Suprapubic skin (tissue), 4 donors: ENCODE measurements around the gene AIG1. TPM values are rescaled to one million over a fixed set of nuclear protein-coding genes. Genes with fewer than 3 reads are reported as not detected.

Experiments used
- DNase-seq, 2 donors: peaks; one replicate each; pipeline ENCODE4 v3.0.0-alpha.2; 2019; ENCODE audit warnings: low spot score in 2 of 2
- H3K27ac ChIP-seq: fragments of 200-600 bp; sonication (generic); one replicate; pipeline ENCODE4 v1.5.1; 2019
- H3K27me3 ChIP-seq: fragments of 200-600 bp; sonication (generic); one replicate; pipeline ENCODE4 v1.5.1; 2019
- H3K36me3 ChIP-seq: fragments of 200-600 bp; sonication (generic); one replicate; pipeline ENCODE4 v1.5.1; 2019
- H3K4me1 ChIP-seq: fragments of 200-600 bp; sonication (generic); one replicate; pipeline ENCODE4 v1.5.1; 2019
- H3K4me3 ChIP-seq: fragments of 200-600 bp; sonication (generic); one replicate; pipeline ENCODE4 v1.5.1; 2019; ENCODE audit warnings: mild to moderate bottlenecking
- H3K9me3 ChIP-seq: fragments of 200-600 bp; sonication (generic); one replicate; pipeline ENCODE4 v1.5.1; 2019
- CTCF ChIP-seq, 2 donors: fragments of 200-600 bp in 1 of 2; fragments of 450-650 bp in 1 of 2; sonication (generic) in 1 of 2; IDR thresholded peaks; one replicate each; pipeline ENCODE4 v1.5.1; 2016 to 2019; ENCODE audit warnings: antibody characterized with exemption in 2 of 2, mild to moderate bottlenecking in 1 of 2, moderate library complexity in 1 of 2
- EP300 ChIP-seq: sonication (generic); formaldehyde crosslinking; IDR thresholded peaks from one replicate; pipeline ENCODE4 v1.6.1; 2017; ENCODE audit warnings: antibody characterized with exemption
- POLR2A ChIP-seq, 2 donors: fragments of 450-650 bp; IDR thresholded peaks; one replicate each; pipeline ENCODE4 v1.6.1; 2017; ENCODE audit warnings: antibody characterized with exemption in 2 of 2, mild to moderate bottlenecking in 2 of 2, moderate library complexity in 2 of 2
- POLR2AphosphoS5 ChIP-seq, 3 donors: sonication (generic); formaldehyde crosslinking; IDR thresholded peaks; one replicate each; pipeline ENCODE4 v1.6.1; 2017; ENCODE audit warnings: antibody characterized with exemption in 3 of 3
- WGBS: methylation state at CpG from one replicate; pipeline ENCODE4 v1.1.5; 2018; 5-methylcytosine and 5-hydroxymethylcytosine counted together
- total RNA-seq, 4 donors: library from RNA; depleted of rRNA; stranded (reverse); fragments of >200 nt; gene quantifications; one replicate each; pipeline ENCODE4 v1.1.0, GENCODE V29; 2016

Gene AIG1
- total RNA-seq, 4 donors from 2014 or later = 14.5 to 22.1 (median 19.7) TPM

GRCh38 chr6:143125455-143125854, 64.8 kb downstream of the AIG1 start:
- peaks cover 4% of the 10 kb centered on the region for H3K36me3 ChIP-seq
- DNase-seq = no peak
- no peaks in the 10 kb centered on the region for H3K9me3 ChIP-seq
- 73% methylated on average over 3 of the region's 3 CpGs for WGBS
- no peak overlapping the region for H3K27ac ChIP-seq
- H3K4me1 ChIP-seq = no peaks in the 10 kb centered on the region
- TF ChIP-seq POLR2A (IDR thresholded peaks at IDR 0.05) (no peak), EP300 (no peak), POLR2AphosphoS5 (IDR thresholded peaks at IDR 0.05) (no peak), CTCF (IDR thresholded peaks at IDR 0.05) (no peak)
- H3K27me3 ChIP-seq = no peaks in the 10 kb centered on the region
- H3K4me3 ChIP-seq = no peak overlapping the region

GRCh38 chr6:143125864-143126573, 65.3 kb downstream of the AIG1 start:
- Histone ChIP-seq H3K4me3 (no peak overlapping the region), H3K27me3 (no peaks in the 10 kb centered on the region), H3K36me3 (no peaks in the 10 kb centered on the region), H3K4me1 (no peaks in the 10 kb centered on the region), H3K9me3 (no peaks in the 10 kb centered on the region), H3K27ac (no peak overlapping the region)
- TF ChIP-seq POLR2AphosphoS5 (IDR thresholded peaks at IDR 0.05) (no peak), CTCF (IDR thresholded peaks at IDR 0.05) (no peak), POLR2A (IDR thresholded peaks at IDR 0.05) (no peak), EP300 (no peak)
- 93% methylated on average over 12 of the region's 12 CpGs for WGBS
- no peak for DNase-seq

- H3K4me3 ChIP-seq = no peak overlapping the region
- peaks cover 4% of the 10 kb centered on the region for H3K9me3 ChIP-seq
- H3K4me1 ChIP-seq = no peaks in the 10 kb centered on the region
- WGBS = 98% methylated on average over 1 of the region's 1 CpG
- H3K36me3 ChIP-seq = no peaks in the 10 kb centered on the region
- DNase-seq = no peak
- no peak overlapping the region for H3K27ac ChIP-seq
- TF ChIP-seq EP300 (no peak), POLR2A (IDR thresholded peaks at IDR 0.05) (no peak)
- no peaks in the 10 kb centered on the region for H3K27me3 ChIP-seq
These were observed 65.9 kb downstream of the AIG1 start for GRCh38 chr6:143126574-143126941.

GRCh38 chr6:143127941-143128680, 67.4 kb downstream of the AIG1 start:
- H3K36me3 ChIP-seq = no peaks in the 10 kb centered on the region
- H3K4me1 ChIP-seq = no peaks in the 10 kb centered on the region
- no peak for DNase-seq
- TF ChIP-seq EP300 (no peak), POLR2A (IDR thresholded peaks at IDR 0.05) (no peak), POLR2AphosphoS5 (IDR thresholded peaks at IDR 0.05) (no peak), CTCF (IDR thresholded peaks at IDR 0.05) (no peak)
- H3K27ac ChIP-seq = no peak overlapping the region
- 91% methylated on average over 3 of the region's 3 CpGs for WGBS
- no peaks in the 10 kb centered on the region for H3K27me3 ChIP-seq
- no peak overlapping the region for H3K4me3 ChIP-seq
- H3K9me3 ChIP-seq = peaks cover 4% of the 10 kb centered on the region

GRCh38 chr6:143128681-143129015, 68.0 kb downstream of the AIG1 start:
- Histone ChIP-seq H3K4me1 (no peaks in the 10 kb centered on the region), H3K9me3 (peaks cover 4% of the 10 kb centered on the region), H3K4me3 (no peak overlapping the region), H3K36me3 (no peaks in the 10 kb centered on the region), H3K27ac (no peak overlapping the region), H3K27me3 (no peaks in the 10 kb centered on the region)
- no peak for DNase-seq
- TF ChIP-seq POLR2AphosphoS5 (IDR thresholded peaks at IDR 0.05) (no peak), POLR2A (IDR thresholded peaks at IDR 0.05) (no peak)

GRCh38 chr6:143130928-143131327, 70.2 kb downstream of the AIG1 start:
- Histone ChIP-seq H3K36me3 (no peaks in the 10 kb centered on the region), H3K27ac (no peak overlapping the region), H3K4me1 (no peaks in the 10 kb centered on the region), H3K4me3 (no peak overlapping the region), H3K9me3 (peaks cover 4% of the 10 kb centered on the region), H3K27me3 (no peaks in the 10 kb centered on the region)
- TF ChIP-seq POLR2AphosphoS5 (IDR thresholded peaks at IDR 0.05) = no peak
- WGBS = 94% methylated on average over 1 of the region's 1 CpG
- DNase-seq = no peak
